HEK293 (cell line): ENCODE measurements around the gene GYS2.

ENCODE experiments used
- CTCF ChIA-PET: fragments of 350-600 bp; formaldehyde crosslinking; extraction: SDS; loops from one replicate; lab custom pipeline; 2021; ENCODE audit warnings: antibody characterized with exemption; lab: Yijun Ruan, JAX
- POLR2A ChIA-PET: fragments of 300-600 bp; formaldehyde crosslinking; extraction: SDS; loops from one replicate; lab custom pipeline; 2020; ENCODE audit warnings: antibody characterized with exemption, inconsistent platforms; lab: Yijun Ruan, JAX
- H3K27ac ChIP-seq: fragments of 200-500 bp; sonication (Bioruptor generic); 2 replicates; pipeline ENCODE4 v1.5.1; 2014; ENCODE audit warnings: low read depth, low read length, control low read depth, inconsistent platforms; ENCODE audit errors: extremely low read depth
- H3K36me3 ChIP-seq, 2 experiments: fragments of 200-500 bp in 1 of 2; sonication (Bioruptor generic) in 1 of 2; 1 replicate in 1 of 2; 2 replicates in 1 of 2; pipeline ENCODE4 v1.5.1; 2014 to 2017; ENCODE audit warnings: inconsistent platforms in 2 of 2, low read length in 2 of 2; ENCODE audit not compliant: control insufficient read depth in 2 of 2, insufficient read depth in 1 of 2
- H3K4me1 ChIP-seq: fragments of 200-500 bp; sonication (Bioruptor generic); 2 replicates; pipeline ENCODE4 v1.5.1; 2014; ENCODE audit warnings: mild to moderate bottlenecking, low read length, inconsistent platforms; ENCODE audit not compliant: control insufficient read depth, insufficient read depth
- H3K4me3 ChIP-seq: 2 replicates; pipeline ENCODE4 v1.5.1; 2011; ENCODE audit warnings: low read depth, mild to moderate bottlenecking, control low read depth, low read length, moderate library complexity
- H3K9me3 ChIP-seq: fragments of 200-500 bp; sonication (Bioruptor generic); 2 replicates; pipeline ENCODE4 v1.5.1; 2014; ENCODE audit warnings: low read depth, low read length, inconsistent platforms; ENCODE audit not compliant: control insufficient read depth, insufficient read depth
- HOXD13 ChIP-seq: sonication (generic); formaldehyde crosslinking; IDR thresholded peaks from 2 replicates; pipeline ENCODE4 v1.8.0; 2022; ENCODE audit warnings: missing genetic modification reagents, borderline replicate concordance
- SETDB1 ChIP-seq: IDR thresholded peaks from one replicate; pipeline ENCODE4 v1.6.1; 2017; ENCODE audit warnings: mild to moderate bottlenecking, low read length, moderate library complexity, mixed read lengths; ENCODE audit not compliant: insufficient read length
- TRIM28 ChIP-seq: IDR thresholded peaks from 2 replicates; pipeline ENCODE4 v1.6.1; 2011; ENCODE audit warnings: low read length, control low read depth, borderline replicate concordance
- WT1 ChIP-seq: fragments of 450-650 bp; formaldehyde crosslinking; IDR thresholded peaks from 2 replicates; pipeline ENCODE4 v1.5.1; 2016; ENCODE audit warnings: missing biosample characterization, missing genetic modification characterization
- YY2 ChIP-seq: fragments of 450-650 bp; formaldehyde crosslinking; IDR thresholded peaks from 2 replicates; pipeline ENCODE4 v1.5.1; 2016; ENCODE audit warnings: missing biosample characterization, missing genetic modification characterization
- ZFP37 ChIP-seq: fragments of 450-650 bp; formaldehyde crosslinking; IDR thresholded peaks from 2 replicates; pipeline ENCODE4 v1.5.1; 2016; ENCODE audit warnings: missing biosample characterization, missing genetic modification characterization
- ZNF133 ChIP-seq: fragments of 450-650 bp; formaldehyde crosslinking; IDR thresholded peaks from 2 replicates; pipeline ENCODE4 v1.5.1; 2016; ENCODE audit warnings: missing biosample characterization, missing genetic modification characterization
- ZNF174 ChIP-seq: fragments of 450-650 bp; formaldehyde crosslinking; IDR thresholded peaks from 2 replicates; pipeline ENCODE4 v1.5.0; 2017; ENCODE audit warnings: missing biosample characterization, mild to moderate bottlenecking, missing genetic modification characterization
- ZNF175 ChIP-seq: fragments of 450-650 bp; formaldehyde crosslinking; IDR thresholded peaks from 2 replicates; pipeline ENCODE4 v1.5.1; 2016; ENCODE audit warnings: missing biosample characterization, missing genetic modification characterization
- ZNF184 ChIP-seq: fragments of 450-650 bp; IDR thresholded peaks from 2 replicates; pipeline ENCODE4 v1.5.1; 2018; ENCODE audit warnings: missing biosample characterization, mild to moderate bottlenecking, missing genetic modification characterization
- ZNF19 ChIP-seq: fragments of 450-650 bp; formaldehyde crosslinking; IDR thresholded peaks from 2 replicates; pipeline ENCODE4; 2016; ENCODE audit warnings: missing biosample characterization, missing genetic modification characterization, low read depth
- ZNF221 ChIP-seq: fragments of 450-650 bp; formaldehyde crosslinking; IDR thresholded peaks from 2 replicates; pipeline ENCODE4 v1.5.1; 2017; ENCODE audit warnings: missing biosample characterization, missing genetic modification characterization, borderline replicate concordance
- ZNF266 ChIP-seq: fragments of 450-650 bp; formaldehyde crosslinking; IDR thresholded peaks from 2 replicates; pipeline ENCODE4 v1.5.1; 2016; ENCODE audit warnings: missing biosample characterization, missing genetic modification characterization, low read depth
- ZNF391 ChIP-seq: fragments of 450-650 bp; formaldehyde crosslinking; IDR thresholded peaks from 2 replicates; pipeline ENCODE4 v1.5.1; 2016; ENCODE audit warnings: low read depth, missing biosample characterization, missing genetic modification characterization, borderline replicate concordance
- ZNF560 ChIP-seq: fragments of 450-650 bp; formaldehyde crosslinking; IDR thresholded peaks from 2 replicates; pipeline ENCODE4 v1.5.1; 2017; ENCODE audit warnings: missing biosample characterization, missing genetic modification characterization, borderline replicate concordance
- ZNF600 ChIP-seq: fragments of 450-650 bp; formaldehyde crosslinking; IDR thresholded peaks from 2 replicates; pipeline ENCODE4 v1.5.1; 2016; ENCODE audit warnings: missing biosample characterization, missing genetic modification characterization
- ZNF623 ChIP-seq: fragments of 450-650 bp; formaldehyde crosslinking; IDR thresholded peaks from 2 replicates; pipeline ENCODE4 v1.5.1; 2016; ENCODE audit warnings: missing biosample characterization, missing genetic modification characterization
- ZNF707 ChIP-seq: fragments of 450-650 bp; formaldehyde crosslinking; IDR thresholded peaks from 2 replicates; pipeline ENCODE4 v1.5.1; 2016; ENCODE audit warnings: missing biosample characterization, missing genetic modification characterization
- ZNF777 ChIP-seq: fragments of 450-650 bp; formaldehyde crosslinking; IDR thresholded peaks from 2 replicates; pipeline ENCODE4 v1.5.1; 2017; ENCODE audit warnings: missing biosample characterization, missing genetic modification characterization, borderline replicate concordance
- TF ChIP-seq, protein P1 (sequence below): fragments of 450-650 bp; formaldehyde crosslinking; IDR thresholded peaks from 2 replicates; pipeline ENCODE4 v1.5.1; 2016; ENCODE audit warnings: missing biosample characterization, missing genetic modification characterization
- TF ChIP-seq, protein P2 (sequence below): fragments of 450-650 bp; formaldehyde crosslinking; IDR thresholded peaks from 2 replicates; pipeline ENCODE4 v1.5.1; 2016; ENCODE audit warnings: missing biosample characterization, missing genetic modification characterization
- TF ChIP-seq, protein P3 (sequence below): fragments of 450-650 bp; formaldehyde crosslinking; IDR thresholded peaks from 2 replicates; pipeline ENCODE4 v1.5.1; 2016; ENCODE audit warnings: missing biosample characterization, missing genetic modification characterization
- TF ChIP-seq, protein P4 (sequence below): fragments of 450-650 bp; formaldehyde crosslinking; IDR thresholded peaks from 2 replicates; pipeline ENCODE4 v1.5.1; 2016; ENCODE audit warnings: missing biosample characterization, missing genetic modification characterization
- TF ChIP-seq, protein P5 (sequence below): fragments of 450-650 bp; formaldehyde crosslinking; IDR thresholded peaks from 2 replicates; pipeline ENCODE4 v1.5.1; 2016; ENCODE audit warnings: missing biosample characterization, missing genetic modification characterization

The GYS2 gene

DNA sequence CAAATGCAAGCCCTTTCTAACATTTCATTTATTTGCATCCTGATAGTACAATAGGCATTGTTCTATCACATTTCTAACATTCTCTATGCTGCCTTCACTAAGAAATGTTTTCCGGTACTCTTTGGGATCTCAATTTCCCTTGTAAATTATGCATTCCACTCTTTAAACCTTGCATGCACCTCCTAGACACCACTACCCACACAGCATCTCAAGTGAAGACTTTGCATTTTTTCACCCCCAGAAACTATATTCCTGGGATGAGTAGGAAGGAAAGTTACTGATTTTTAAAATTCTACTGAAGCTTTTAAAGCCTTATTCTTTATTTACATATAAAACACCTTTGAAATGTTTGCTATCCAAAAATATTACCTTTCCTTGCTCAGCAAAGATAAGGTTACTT is 27.1 kb downstream of the GYS2 start:
- CTCF ChIA-PET = no interaction called here
- Histone ChIP-seq H3K36me3 (no peaks in the 10 kb centered on the region), H3K9me3 (no peaks in the 10 kb centered on the region), H3K4me1 (no peaks in the 10 kb centered on the region), H3K27ac (no peak overlapping the region), H3K4me3 (no peak overlapping the region)
- POLR2A ChIA-PET = no interaction called here
- TF ChIP-seq ZNF707 = no peak
- TF ChIP-seq TRIM28 = no peak
- TF ChIP-seq ZNF174 = no peak
- TF ChIP-seq ZNF266 (tag by site-specific recombination) = no peak

DNA sequence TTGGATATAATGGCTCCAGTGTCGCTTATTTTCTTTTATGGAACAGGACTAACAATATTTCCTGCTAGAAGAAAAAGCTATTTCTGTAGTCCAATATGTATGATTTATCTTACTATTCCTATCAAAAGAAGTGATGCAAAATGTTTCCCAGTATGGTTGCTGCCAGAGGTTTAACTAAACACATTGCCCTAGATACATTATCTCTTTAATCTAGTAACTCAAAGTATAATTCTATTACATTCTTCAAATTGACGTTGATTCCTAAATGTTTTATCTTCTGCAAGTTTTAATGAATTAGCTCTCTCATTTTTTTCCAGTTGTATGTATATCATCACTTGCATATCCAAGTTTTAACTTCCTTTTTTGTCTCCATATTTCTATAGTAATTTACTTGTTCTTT is 28.2 kb downstream of the GYS2 start:
- Histone ChIP-seq H3K27ac (no peak overlapping the region), H3K4me1 (no peaks in the 10 kb centered on the region), H3K9me3 (no peaks in the 10 kb centered on the region), H3K36me3 (no peaks in the 10 kb centered on the region)
- ChIA-PET POLR2A (no interaction called here), CTCF (no interaction called here)
- TF ChIP-seq ZNF184 (tag by site-specific recombination) (no peak), ZFP37 (tag by site-specific recombination) (no peak), ZNF19 (tag by site-specific recombination) (no peak), SETDB1 (no peak), ZNF600 (tag by site-specific recombination) (no peak), ZNF133 (no peak), ZNF391 (tag by site-specific recombination) (no peak), ZNF175 (tag by site-specific recombination) (no peak)
- TF ChIP-seq, protein P1, sequence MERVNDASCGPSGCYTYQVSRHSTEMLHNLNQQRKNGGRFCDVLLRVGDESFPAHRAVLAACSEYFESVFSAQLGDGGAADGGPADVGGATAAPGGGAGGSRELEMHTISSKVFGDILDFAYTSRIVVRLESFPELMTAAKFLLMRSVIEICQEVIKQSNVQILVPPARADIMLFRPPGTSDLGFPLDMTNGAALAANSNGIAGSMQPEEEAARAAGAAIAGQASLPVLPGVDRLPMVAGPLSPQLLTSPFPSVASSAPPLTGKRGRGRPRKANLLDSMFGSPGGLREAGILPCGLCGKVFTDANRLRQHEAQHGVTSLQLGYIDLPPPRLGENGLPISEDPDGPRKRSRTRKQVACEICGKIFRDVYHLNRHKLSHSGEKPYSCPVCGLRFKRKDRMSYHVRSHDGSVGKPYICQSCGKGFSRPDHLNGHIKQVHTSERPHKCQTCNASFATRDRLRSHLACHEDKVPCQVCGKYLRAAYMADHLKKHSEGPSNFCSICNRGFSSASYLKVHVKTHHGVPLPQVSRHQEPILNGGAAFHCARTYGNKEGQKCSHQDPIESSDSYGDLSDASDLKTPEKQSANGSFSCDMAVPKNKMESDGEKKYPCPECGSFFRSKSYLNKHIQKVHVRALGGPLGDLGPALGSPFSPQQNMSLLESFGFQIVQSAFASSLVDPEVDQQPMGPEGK (tag by site-specific recombination) = no peak
- TF ChIP-seq, all 188 proteins: peak for 0
- no peak overlapping the region for H3K4me3 ChIP-seq

DNA sequence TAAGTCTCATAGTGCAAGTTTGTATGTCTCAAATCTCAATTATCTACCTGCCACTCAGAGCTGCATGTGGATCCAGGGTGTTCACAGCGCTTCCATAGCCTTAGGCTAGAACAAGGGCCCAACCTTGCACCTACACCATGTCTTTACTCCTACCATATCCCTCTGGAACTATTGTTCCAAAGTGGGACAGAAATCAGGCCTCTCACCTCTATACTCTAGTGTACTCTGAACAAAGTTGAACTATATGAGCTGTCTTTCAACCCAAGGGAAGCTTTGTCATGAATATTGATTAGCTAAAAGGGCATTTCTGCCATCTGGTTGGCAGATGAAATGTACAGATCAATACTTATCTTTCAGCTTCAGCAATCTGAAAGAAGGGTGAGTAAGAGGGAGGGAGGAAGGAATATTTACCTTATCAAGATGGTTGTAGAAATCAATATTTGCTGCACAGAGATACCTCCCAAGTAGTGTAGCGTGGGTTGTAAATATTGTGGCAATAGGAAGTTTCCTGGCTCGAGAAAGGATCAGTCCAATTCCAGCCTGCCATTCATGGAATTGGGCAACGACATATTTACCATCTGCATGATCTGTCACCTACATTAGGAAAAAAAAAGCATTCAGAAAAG is 30.8 kb downstream of the GYS2 start:
- H3K36me3 ChIP-seq = no peaks in the 10 kb centered on the region
- H3K27ac ChIP-seq = no peak overlapping the region
- TF ChIP-seq ZNF777 (tag by site-specific recombination) (no peak), HOXD13 (no peak), ZNF560 (tag by site-specific recombination) (no peak), ZNF221 (tag by site-specific recombination) (no peak), WT1 (tag by site-specific recombination) (no peak), ZNF623 (no peak), YY2 (tag by site-specific recombination) (no peak)
- TF ChIP-seq, protein P2, sequence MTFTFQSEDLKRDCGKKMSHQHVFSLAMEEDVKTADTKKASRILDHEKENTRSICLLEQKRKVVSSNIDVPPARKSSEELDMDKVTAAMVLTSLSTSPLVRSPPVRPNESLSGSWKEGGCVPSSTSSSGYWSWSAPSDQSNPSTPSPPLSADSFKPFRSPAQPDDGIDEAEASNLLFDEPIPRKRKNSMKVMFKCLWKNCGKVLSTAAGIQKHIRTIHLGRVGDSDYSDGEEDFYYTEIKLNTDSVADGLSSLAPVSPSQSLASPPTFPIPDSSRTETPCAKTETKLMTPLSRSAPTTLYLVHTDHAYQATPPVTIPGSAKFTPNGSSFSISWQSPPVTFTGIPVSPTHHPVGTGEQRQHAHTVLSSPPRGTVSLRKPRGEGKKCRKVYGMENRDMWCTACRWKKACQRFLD = no peak
- TF ChIP-seq, protein P3, sequence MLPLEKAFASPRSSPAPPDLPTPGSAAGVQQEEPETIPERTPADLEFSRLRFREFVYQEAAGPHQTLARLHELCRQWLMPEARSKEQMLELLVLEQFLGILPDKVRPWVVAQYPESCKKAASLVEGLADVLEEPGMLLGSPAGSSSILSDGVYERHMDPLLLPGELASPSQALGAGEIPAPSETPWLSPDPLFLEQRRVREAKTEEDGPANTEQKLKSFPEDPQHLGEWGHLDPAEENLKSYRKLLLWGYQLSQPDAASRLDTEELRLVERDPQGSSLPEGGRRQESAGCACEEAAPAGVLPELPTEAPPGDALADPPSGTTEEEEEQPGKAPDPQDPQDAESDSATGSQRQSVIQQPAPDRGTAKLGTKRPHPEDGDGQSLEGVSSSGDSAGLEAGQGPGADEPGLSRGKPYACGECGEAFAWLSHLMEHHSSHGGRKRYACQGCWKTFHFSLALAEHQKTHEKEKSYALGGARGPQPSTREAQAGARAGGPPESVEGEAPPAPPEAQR = no peak
- TF ChIP-seq, protein P4, sequence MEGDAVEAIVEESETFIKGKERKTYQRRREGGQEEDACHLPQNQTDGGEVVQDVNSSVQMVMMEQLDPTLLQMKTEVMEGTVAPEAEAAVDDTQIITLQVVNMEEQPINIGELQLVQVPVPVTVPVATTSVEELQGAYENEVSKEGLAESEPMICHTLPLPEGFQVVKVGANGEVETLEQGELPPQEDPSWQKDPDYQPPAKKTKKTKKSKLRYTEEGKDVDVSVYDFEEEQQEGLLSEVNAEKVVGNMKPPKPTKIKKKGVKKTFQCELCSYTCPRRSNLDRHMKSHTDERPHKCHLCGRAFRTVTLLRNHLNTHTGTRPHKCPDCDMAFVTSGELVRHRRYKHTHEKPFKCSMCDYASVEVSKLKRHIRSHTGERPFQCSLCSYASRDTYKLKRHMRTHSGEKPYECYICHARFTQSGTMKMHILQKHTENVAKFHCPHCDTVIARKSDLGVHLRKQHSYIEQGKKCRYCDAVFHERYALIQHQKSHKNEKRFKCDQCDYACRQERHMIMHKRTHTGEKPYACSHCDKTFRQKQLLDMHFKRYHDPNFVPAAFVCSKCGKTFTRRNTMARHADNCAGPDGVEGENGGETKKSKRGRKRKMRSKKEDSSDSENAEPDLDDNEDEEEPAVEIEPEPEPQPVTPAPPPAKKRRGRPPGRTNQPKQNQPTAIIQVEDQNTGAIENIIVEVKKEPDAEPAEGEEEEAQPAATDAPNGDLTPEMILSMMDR (tag by site-specific recombination) = no peak
- TF ChIP-seq, protein P5, sequence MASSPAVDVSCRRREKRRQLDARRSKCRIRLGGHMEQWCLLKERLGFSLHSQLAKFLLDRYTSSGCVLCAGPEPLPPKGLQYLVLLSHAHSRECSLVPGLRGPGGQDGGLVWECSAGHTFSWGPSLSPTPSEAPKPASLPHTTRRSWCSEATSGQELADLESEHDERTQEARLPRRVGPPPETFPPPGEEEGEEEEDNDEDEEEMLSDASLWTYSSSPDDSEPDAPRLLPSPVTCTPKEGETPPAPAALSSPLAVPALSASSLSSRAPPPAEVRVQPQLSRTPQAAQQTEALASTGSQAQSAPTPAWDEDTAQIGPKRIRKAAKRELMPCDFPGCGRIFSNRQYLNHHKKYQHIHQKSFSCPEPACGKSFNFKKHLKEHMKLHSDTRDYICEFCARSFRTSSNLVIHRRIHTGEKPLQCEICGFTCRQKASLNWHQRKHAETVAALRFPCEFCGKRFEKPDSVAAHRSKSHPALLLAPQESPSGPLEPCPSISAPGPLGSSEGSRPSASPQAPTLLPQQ (tag by site-specific recombination) = no peak
- TF ChIP-seq, all 188 proteins: peak for 0
- Histone ChIP-seq H3K4me3 (no peak overlapping the region), H3K9me3 (no peaks in the 10 kb centered on the region), H3K4me1 (no peaks in the 10 kb centered on the region)
- ChIA-PET CTCF (interaction anchor here (0.6 to 1.1 kb wide), 2 partner anchors 9 to 19 kb away, joined by 3 read pairs; no protein-coding TSS in a partner anchor), POLR2A (no interaction called here)
